ENCODE measurements around the gene CD163L1.
"Not testable (repeated sequence)": the region's sequence is repeated elsewhere in the genome, so short reads cannot be mapped to it uniquely, and the experiment has no call there.

The CD163L1 gene

DNA sequence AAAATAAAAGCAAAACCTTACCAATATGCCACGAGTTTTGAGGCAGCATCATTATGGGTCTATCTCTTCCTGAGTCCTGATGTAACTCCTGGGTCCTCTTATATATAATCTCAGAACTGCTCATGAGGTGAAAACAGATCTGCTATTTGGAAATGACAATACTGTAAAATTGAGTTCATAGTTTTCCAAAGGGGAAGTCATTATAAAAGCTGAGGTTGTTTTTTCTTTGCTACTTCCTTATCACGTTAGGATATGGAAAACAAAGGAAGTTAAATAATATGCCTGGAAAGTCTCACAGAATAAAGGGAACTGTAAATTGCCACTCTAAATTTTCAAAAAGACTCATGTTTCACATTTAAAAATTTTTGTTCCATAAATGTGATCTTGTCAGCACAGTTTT lies at the start of gene CD163L1:
CD163L1 (minus strand) TSS at position 78 of the 400 bp plus-strand sequence; CDS start at position 52, 26 bp downstream.
- DNase-seq (ENCODE audit: low read depth in 1 of 2, low spot score in 1 of 2): no peak

DNA sequence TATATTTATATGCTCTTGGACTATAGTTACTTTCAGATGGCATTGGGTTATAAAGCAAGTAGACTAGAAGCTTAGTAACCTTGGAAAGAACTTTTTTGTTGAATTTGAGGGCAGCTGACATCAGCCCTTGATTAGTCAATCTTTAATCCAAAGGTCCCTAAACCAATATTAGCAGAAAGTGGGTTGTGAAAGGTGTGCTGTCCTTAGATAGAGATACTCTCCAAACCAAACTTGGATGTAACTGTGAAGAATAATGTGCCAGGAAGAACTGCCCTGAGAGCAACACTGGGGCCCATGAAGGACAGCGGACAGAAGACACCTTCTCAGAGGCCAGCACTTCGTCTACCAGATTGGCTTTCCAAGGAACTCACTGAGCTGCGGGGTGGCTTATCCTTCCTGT lies 49.1 kb upstream of the CD163L1 start:
- no peak for DNase-seq (ENCODE audit: low read depth in 1 of 2, low spot score in 1 of 2)

DNA sequence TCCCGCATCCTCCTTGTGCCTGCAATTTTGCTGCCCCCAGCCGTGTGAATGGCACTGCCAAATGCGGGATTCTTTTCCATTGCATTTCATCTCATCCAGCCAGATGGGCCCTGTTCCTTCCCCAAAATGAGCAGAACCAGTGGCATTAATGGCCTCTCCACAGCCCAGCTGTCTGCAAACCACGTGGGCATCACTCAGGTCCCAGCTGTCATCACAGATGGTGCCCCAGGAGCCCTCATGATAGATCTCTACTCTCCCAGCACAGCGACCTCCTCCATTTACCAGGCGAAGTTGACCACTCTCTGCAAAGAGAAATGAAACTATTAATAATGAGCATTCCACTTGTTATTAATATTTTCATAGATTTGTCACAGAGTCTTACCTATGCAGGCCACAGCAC lies 42.6 kb upstream of the CD163L1 start:
- no peak for DNase-seq (ENCODE audit: low read depth in 1 of 2, low spot score in 1 of 2)

- no peak for DNase-seq (ENCODE audit: low read depth in 1 of 2, low spot score in 1 of 2)
Measured at GRCh38 chr12:7485095-7485494, 41.1 kb upstream of the CD163L1 start.

DNA sequence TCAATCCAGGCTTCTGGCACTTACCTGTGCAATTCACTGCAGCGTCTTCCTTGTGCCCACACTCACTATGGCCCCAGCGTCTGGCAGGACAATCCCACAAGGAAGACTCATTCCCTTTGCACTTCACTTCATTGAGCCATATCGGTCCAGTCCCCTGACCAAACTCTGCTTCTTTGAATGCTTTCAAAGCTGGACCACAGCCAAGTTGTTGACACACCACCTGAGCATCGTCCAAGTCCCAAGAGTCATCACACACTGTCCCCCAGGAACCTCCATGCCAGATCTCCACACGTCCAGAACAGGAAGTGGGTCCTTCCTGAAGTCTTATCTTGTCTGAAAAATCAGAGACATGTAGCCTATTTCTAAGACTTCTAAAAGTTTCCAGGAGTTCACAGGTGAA lies 39.4 kb upstream of the CD163L1 start:
- DNase-seq (ENCODE audit: low read depth in 1 of 2, low spot score in 1 of 2): no peak

- no peak for DNase-seq (ENCODE audit: low read depth in 1 of 2, low spot score in 1 of 2)
Measured at GRCh38 chr12:7479771-7480170, 35.8 kb upstream of the CD163L1 start.

GRCh38 chr12:7472060-7472459 lies 28.1 kb upstream of the CD163L1 start:
- no peak for DNase-seq (ENCODE audit: low read depth in 1 of 2, low spot score in 1 of 2)

GRCh38 chr12:7460375-7461259 lies 16.7 kb upstream of the CD163L1 start:
- peak in 1 of 2 donors; percentile 16 for DNase-seq (ENCODE audit: low read depth in 1 of 2, low spot score in 1 of 2)

GRCh38 chr12:7459973-7460372 lies 16.0 kb upstream of the CD163L1 start:
- DNase-seq (ENCODE audit: low read depth in 1 of 2, low spot score in 1 of 2): no peak

DNA sequence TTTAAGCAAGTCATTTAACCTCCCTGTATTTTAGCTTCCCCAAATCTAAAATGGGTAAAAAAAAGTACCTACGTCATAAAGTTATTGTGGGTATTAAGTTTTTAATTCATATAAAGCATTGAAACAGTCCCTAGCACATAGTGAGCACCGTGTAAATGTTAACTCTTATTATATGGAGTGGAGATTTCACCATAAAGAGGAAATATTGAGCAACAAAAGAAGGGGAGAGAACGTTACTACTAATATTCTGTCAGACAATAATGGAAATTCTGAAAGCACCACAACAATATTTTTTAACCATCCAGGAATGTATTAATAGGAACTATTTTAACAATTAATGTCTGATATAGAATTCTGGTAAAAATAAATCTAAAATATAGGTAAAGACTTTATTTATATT lies 7.8 kb upstream of the CD163L1 start:
- no peak for DNase-seq (ENCODE audit: low read depth in 1 of 2, low spot score in 1 of 2)

DNA sequence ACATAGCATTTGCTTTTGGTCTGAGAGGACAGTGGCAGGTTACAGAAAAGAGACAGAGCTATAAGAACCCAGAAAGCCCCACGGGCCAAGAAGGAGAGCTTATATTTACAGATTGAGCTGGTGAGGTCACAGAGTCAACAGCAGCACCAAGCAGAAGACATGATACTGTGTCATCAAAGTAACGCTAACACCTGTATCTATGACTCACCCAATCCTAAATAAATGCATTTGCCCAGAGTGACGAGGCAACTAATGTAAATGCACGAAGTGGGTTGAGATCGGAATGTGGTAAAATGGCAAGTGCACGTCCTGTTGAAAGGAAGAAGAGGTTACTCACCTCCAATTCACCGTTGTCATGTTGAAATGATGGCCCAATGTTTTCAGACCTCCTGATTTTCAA lies 6.7 kb upstream of the CD163L1 start:
- no peak for DNase-seq (ENCODE audit: low read depth in 1 of 2, low spot score in 1 of 2)

DNA sequence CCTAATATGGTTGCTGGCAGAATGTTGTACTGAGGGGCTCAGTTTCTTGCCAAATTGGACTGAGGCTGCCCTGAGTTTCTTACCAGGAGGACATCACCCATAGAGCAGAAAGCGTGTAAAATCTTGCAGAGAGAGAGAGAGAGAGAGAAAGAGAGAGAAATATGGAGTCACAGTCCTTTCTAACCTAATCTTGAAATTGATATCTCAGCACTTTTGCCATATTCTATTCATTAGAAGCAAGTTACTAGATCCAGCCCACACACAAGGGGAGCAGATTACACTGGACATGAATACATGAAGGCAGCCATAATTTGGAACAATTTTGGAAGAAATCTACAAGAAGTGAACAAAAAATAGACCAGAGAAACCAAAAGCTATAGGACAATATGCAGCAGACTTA lies 4.1 kb upstream of the CD163L1 start:
- DNase-seq (ENCODE audit: low read depth in 1 of 2, low spot score in 1 of 2): no peak

DNA sequence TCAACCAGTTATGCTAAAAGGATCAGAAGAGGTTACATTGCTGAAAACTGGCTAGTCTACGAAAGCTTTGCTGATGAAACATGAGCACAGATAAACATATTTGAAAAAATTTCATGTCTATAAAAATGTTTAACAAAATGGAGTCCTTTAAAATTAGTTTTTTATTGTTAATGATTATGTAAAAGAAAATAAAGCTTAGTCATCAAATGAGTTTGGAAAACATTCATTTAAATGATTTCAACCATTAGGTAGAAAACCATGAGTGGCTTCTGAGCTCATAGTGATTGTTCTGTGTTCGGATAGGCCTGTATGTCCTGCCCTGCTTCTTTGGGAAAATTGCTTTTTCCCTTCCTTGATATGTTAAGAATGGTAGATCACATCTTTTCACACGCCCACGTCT lies 584 bp upstream of the CD163L1 start:
- DNase-seq (ENCODE audit: low read depth in 1 of 2, low spot score in 1 of 2): no peak

GRCh38 chr12:7441216-7441615 lies 2.7 kb downstream of the CD163L1 start:
- DNase-seq (ENCODE audit: low read depth in 1 of 2, low spot score in 1 of 2): no peak

GRCh38 chr12:7439579-7440505 lies 4.1 kb downstream of the CD163L1 start:
- peak in 1 of 2 donors; percentile 28 for DNase-seq (ENCODE audit: low read depth in 1 of 2, low spot score in 1 of 2)

- not testable (repeated sequence) for DNase-seq (ENCODE audit: low read depth in 1 of 2, low spot score in 1 of 2)
Measured at GRCh38 chr12:7438291-7438995, 5.5 kb downstream of the CD163L1 start.

DNA sequence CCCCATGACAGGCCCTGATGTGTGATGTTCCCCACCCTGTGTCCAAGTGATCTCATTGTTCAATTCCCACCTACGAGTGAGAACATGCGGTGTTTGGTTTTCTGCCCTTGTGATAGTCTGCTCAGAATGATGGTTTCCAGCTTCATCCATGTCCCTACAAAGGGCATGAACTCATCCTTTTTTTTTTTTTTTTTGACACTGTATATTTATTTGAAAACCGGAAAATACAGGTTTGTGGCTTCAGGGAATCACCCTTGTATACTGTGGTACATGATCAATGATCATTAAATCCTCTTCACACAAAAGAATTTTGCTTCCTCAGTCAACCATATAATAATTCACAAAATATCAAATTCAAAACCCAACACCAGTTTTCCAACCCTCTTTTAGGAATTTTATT lies 6.5 kb downstream of the CD163L1 start:
- not testable (repeated sequence) for DNase-seq (ENCODE audit: low read depth in 1 of 2, low spot score in 1 of 2)

DNA sequence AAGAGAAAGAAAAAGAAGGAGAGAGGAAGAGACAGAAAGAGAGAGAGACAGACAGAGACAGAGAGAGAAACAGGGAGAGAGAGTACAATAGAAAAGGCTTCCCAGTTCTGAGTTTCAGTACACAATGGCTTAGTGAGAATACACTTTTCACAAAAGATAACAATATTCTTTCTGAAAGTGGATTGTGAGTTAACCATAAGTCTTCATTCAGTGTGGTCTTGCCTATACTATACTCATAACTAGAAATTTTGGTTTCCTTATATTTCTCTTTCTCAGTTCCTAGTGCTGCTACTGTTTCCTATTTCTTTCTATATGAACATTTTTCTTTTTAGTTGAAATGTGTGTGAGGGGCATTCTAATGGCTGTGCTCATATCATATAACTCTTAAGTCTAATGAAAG lies 9.3 kb downstream of the CD163L1 start:
- DNase-seq (ENCODE audit: low read depth in 1 of 2, low spot score in 1 of 2): no peak

GRCh38 chr12:7433276-7433822 lies 10.6 kb downstream of the CD163L1 start:
- no peak for DNase-seq (ENCODE audit: low read depth in 1 of 2, low spot score in 1 of 2)

DNA sequence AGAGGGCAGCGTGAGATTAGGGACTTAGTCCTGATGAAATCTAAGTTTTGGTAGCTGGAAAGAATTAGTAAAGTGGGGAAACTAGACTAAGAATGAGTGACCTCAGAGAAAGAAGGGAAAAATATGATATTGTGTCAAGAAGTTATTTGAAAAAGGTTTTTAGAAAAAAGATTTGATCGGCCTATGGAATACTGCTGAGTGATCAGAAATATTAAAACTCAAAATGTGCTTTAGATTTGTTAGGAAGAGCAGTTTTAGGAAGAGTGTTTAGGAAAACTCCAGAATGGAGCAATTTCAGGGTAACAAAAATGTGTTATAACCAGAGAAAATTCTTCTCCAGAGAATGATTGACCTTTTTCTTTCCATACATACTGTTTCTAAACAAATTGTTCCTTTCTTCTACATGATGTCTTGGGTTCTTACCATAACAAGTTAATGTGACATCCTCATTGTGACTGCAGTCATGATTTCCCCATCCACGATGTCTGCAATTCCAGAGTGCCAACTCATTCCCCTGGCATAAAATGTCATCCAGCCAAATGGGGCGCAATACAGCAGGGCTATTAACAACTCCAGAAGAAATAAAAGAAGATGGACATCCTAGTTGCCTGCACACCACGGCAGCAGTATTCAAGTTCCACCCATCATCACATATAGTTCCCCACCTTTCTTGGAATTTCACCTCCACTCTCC lies 11.8 kb downstream of the CD163L1 start:
- no peak for DNase-seq (ENCODE audit: low read depth in 1 of 2, low spot score in 1 of 2)

Measured in stimulated activated CD4-positive, alpha-beta T cell treated with anti-CD3 and anti-CD28 coated beads, Interleukin-15, amount 100 ng/mL, for 1 hour (primary cell).